ENCODE measurements around the gene IFRD1. TPM values are rescaled to one million over a fixed set of nuclear protein-coding genes. Genes with fewer than 3 reads are reported as not detected.

IFRD1 gene, protein sequence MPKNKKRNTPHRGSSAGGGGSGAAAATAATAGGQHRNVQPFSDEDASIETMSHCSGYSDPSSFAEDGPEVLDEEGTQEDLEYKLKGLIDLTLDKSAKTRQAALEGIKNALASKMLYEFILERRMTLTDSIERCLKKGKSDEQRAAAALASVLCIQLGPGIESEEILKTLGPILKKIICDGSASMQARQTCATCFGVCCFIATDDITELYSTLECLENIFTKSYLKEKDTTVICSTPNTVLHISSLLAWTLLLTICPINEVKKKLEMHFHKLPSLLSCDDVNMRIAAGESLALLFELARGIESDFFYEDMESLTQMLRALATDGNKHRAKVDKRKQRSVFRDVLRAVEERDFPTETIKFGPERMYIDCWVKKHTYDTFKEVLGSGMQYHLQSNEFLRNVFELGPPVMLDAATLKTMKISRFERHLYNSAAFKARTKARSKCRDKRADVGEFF
- total RNA-seq (10 to 100 TPM; 84.7 to 99.8 TPM), polyA plus RNA-seq (ENCODE audit: insufficient read depth, low read depth, low replicate concordance) (50.9 TPM)
- long read RNA-seq, donor 1, transcript IFRD1-202 (12 exons, 2,290 nt), result major isoform, 6 of 42 reads
- long read RNA-seq, donor 1, partial matches to known transcripts, result 32 of 42 reads
- long read RNA-seq, donor 1, other reads (novel, unspliced or antisense), result 0 of 42 reads
- long read RNA-seq, donor 2, transcript IFRD1-202 (12 exons, 2,290 nt), result major isoform, 9 of 24 reads
- long read RNA-seq, donor 2, partial matches to known transcripts, result 12 of 24 reads
- long read RNA-seq, donor 2, other reads (novel, unspliced or antisense), result 0 of 24 reads

- peak; percentile 95 for TF ChIP-seq POLR2A (IDR thresholded peaks at IDR 0.05)
- TF ChIP-seq, protein P1, sequence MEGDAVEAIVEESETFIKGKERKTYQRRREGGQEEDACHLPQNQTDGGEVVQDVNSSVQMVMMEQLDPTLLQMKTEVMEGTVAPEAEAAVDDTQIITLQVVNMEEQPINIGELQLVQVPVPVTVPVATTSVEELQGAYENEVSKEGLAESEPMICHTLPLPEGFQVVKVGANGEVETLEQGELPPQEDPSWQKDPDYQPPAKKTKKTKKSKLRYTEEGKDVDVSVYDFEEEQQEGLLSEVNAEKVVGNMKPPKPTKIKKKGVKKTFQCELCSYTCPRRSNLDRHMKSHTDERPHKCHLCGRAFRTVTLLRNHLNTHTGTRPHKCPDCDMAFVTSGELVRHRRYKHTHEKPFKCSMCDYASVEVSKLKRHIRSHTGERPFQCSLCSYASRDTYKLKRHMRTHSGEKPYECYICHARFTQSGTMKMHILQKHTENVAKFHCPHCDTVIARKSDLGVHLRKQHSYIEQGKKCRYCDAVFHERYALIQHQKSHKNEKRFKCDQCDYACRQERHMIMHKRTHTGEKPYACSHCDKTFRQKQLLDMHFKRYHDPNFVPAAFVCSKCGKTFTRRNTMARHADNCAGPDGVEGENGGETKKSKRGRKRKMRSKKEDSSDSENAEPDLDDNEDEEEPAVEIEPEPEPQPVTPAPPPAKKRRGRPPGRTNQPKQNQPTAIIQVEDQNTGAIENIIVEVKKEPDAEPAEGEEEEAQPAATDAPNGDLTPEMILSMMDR (IDR thresholded peaks at IDR 0.05), result no peak
- 0% methylated on average over 39 to 73 of the region's 73 CpGs for WGBS, 2 donors
- Histone ChIP-seq H3K9me3 (no peaks in the 10 kb centered on the region), H3K27ac (peak within 1 kb of the TSS; percentile 99 to 100), H3K4me3 (peak within 1 kb of the TSS; percentile 100), H3K27me3 (no peaks in the 10 kb centered on the region), H3K4me1 (peaks cover 15% of the 10 kb centered on the region), H3K36me3 (ENCODE audit: low read depth, missing control alignments) (no peaks in the 10 kb centered on the region)
- intact Hi-C loops (cut with DNase I; ENCODE audit: low total_unique reads), result no loop called here
- DNase-seq, result peak; percentile 100
Measured at GRCh38 chr7:112449902-112450806, at the start of gene IFRD1. IFRD1 (plus strand) TSS chr7:112450460; CDS start chr7:112450689, 229 bp downstream.

GRCh38 chr7:112404321-112404720 is 45.9 kb upstream of the IFRD1 start:
- intact Hi-C loops (cut with DNase I; ENCODE audit: low total_unique reads), result no loop called here
- DNase-seq, result no peak
- no peak overlapping the region for H3K4me3 ChIP-seq
- H3K27me3 ChIP-seq, result no peaks in the 10 kb centered on the region
- TF ChIP-seq, protein P1 (IDR thresholded peaks at IDR 0.05), result no peak
- TF ChIP-seq POLR2A (IDR thresholded peaks at IDR 0.05), result no peak
- no peaks in the 10 kb centered on the region for H3K36me3 ChIP-seq (ENCODE audit: low read depth, missing control alignments)
- H3K9me3 ChIP-seq, result no peaks in the 10 kb centered on the region
- H3K4me1 ChIP-seq, result no peaks in the 10 kb centered on the region
- no peak overlapping the region for H3K27ac ChIP-seq

DNA sequence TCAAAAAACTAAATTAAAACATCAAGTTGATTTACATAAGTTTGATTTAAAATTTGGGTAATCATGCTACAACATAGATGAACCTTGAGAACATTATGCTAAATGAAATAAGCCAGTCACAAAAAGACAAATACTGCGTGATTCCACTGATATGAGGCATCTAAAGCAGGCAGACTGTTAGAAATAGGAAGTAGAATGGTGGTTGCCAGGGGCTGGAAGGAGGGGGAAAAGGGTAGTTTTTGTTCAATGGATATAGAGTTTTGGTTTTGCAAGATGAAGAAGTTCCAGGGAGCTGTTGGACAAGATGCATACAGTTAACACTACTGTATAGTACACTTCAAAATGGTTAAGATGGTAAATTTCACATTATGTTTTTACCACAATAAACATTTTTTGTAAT is 45.0 kb upstream of the IFRD1 start:
- H3K9me3 ChIP-seq, result no peaks in the 10 kb centered on the region
- TF ChIP-seq POLR2A (IDR thresholded peaks at IDR 0.05), result no peak
- TF ChIP-seq, protein P1 (IDR thresholded peaks at IDR 0.05), result no peak
- no peaks in the 10 kb centered on the region for H3K27me3 ChIP-seq
- H3K36me3 ChIP-seq (ENCODE audit: low read depth, missing control alignments), result no peaks in the 10 kb centered on the region
- WGBS, 2 donors, result 86 to 93% methylated on average over 1 of the region's 1 CpG
- intact Hi-C loops (cut with DNase I; ENCODE audit: low total_unique reads), result no loop called here
- H3K4me3 ChIP-seq, result no peak overlapping the region
- no peak overlapping the region for H3K27ac ChIP-seq
- no peak for DNase-seq
- no peaks in the 10 kb centered on the region for H3K4me1 ChIP-seq

GRCh38 chr7:112407261-112407660 is 43.0 kb upstream of the IFRD1 start:
- TF ChIP-seq, protein P1 (IDR thresholded peaks at IDR 0.05), result no peak
- no peak for TF ChIP-seq POLR2A (IDR thresholded peaks at IDR 0.05)
- Histone ChIP-seq H3K4me3 (no peak overlapping the region), H3K36me3 (ENCODE audit: low read depth, missing control alignments) (no peaks in the 10 kb centered on the region), H3K9me3 (no peaks in the 10 kb centered on the region), H3K4me1 (no peaks in the 10 kb centered on the region), H3K27me3 (no peaks in the 10 kb centered on the region), H3K27ac (no peak overlapping the region)
- DNase-seq, result no peak
- intact Hi-C loops (cut with DNase I; ENCODE audit: low total_unique reads), result no loop called here
- 93 to 100% methylated on average over 1 of the region's 1 CpG for WGBS, 2 donors
